Endodermal cell (in vitro differentiated cells): ENCODE measurements around the gene MLLT3. TPM values are rescaled to one million over a fixed set of nuclear protein-coding genes. Genes with fewer than 3 reads are reported as not detected.

Source experiments
- DNase-seq: peaks from one replicate; pipeline ENCODE4 v3.0.0-alpha.2; 2017
- H3K27ac ChIP-seq: 2 replicates; pipeline ENCODE4 v1.5.1; 2013; ENCODE audit warnings: mild to moderate bottlenecking, low read depth, low read length, moderate library complexity
- H3K27me3 ChIP-seq: 2 replicates; pipeline ENCODE4 v1.6.1; 2013; ENCODE audit warnings: mild to moderate bottlenecking, low read length, moderate library complexity; ENCODE audit not compliant: insufficient read depth, control insufficient read depth, poor library complexity, severe bottlenecking
- H3K36me3 ChIP-seq: 2 replicates; pipeline ENCODE4 v1.7.0; 2013; ENCODE audit warnings: mild to moderate bottlenecking, low read length, moderate library complexity; ENCODE audit not compliant: control insufficient read depth, insufficient read depth
- H3K4me1 ChIP-seq: one replicate; pipeline ENCODE4 v1.7.0; 2013; ENCODE audit warnings: low read length; ENCODE audit not compliant: control insufficient read depth, insufficient read depth
- H3K4me3 ChIP-seq: 2 replicates; pipeline ENCODE4 v1.5.1; 2013; ENCODE audit warnings: mild to moderate bottlenecking, low read length, moderate library complexity
- H3K9ac ChIP-seq: 2 replicates; pipeline ENCODE4 v1.6.1; 2013; ENCODE audit warnings: mild to moderate bottlenecking, low read length, moderate library complexity; ENCODE audit not compliant: poor library complexity, severe bottlenecking; ENCODE audit errors: extremely low read depth
- H3K9me3 ChIP-seq: 2 replicates; pipeline ENCODE4 v1.6.1; 2013; ENCODE audit warnings: mild to moderate bottlenecking, low read length, moderate library complexity; ENCODE audit not compliant: control insufficient read depth
- H3K27ac Mint-ChIP-seq: 2 replicates; pipeline ENCODE4 v1.8.0; 2020; ENCODE audit warnings: mixed read lengths
- H3K27me3 Mint-ChIP-seq: 2 replicates; pipeline ENCODE4 v1.8.0; 2021; ENCODE audit warnings: mild to moderate bottlenecking, mixed read lengths; ENCODE audit not compliant: insufficient read depth
- H3K36me3 Mint-ChIP-seq: 2 replicates; pipeline ENCODE4 v1.8.0; 2020; ENCODE audit warnings: low read depth, mixed read lengths
- H3K4me1 Mint-ChIP-seq: 2 replicates; pipeline ENCODE4 v1.8.0; 2020; ENCODE audit warnings: mixed read lengths
- H3K4me3 Mint-ChIP-seq: 2 replicates; pipeline ENCODE4 v1.8.0; 2020; ENCODE audit warnings: mild to moderate bottlenecking, moderate library complexity, mixed read lengths
- H3K9me3 Mint-ChIP-seq: 2 replicates; pipeline ENCODE4 v1.8.0; 2020; ENCODE audit warnings: mild to moderate bottlenecking, mixed read lengths
- CTCF ChIP-seq: fragments of 200-600 bp; sonication (generic); conservative IDR thresholded peaks from 2 replicates; pipeline ENCODE4 v1.5.0; 2021; ENCODE audit warnings: antibody characterized with exemption, mild to moderate bottlenecking
- WGBS, 2 experiments: methylation state at CpG; one replicate each; pipeline versions ENCODE4 v1.1.5 to v1.1.7; 2013; ENCODE audit warnings: missing lambda C conversion rate in 2 of 2, mixed read lengths in 1 of 2; ENCODE audit not compliant: insufficient coverage in 1 of 2, insufficient read length in 1 of 2; 5-methylcytosine and 5-hydroxymethylcytosine counted together
- total RNA-seq, 2 donors: library from RNA; stranded (reverse); fragmentation: NEBNext Ultra II Directional in 1 of 2; extraction: Animal tissue kit (Norgen Biotek cat#: 25700) in 1 of 2; gene quantifications; 2 replicates in 1 of 2; 3 replicates in 1 of 2; pipeline ENCODE4 v1.2.1, GENCODE V29; 2021

Gene MLLT3
- total RNA-seq, 2 donors from 2014 or later: 5.5 to 12.2 TPM

GRCh38 chr9:20476912-20477521 is 145.3 kb downstream of the MLLT3 start:
- Mint-ChIP-seq H3K4me1 (peaks cover 14% of the 10 kb centered on the region), H3K9me3 (no peaks in the 10 kb centered on the region), H3K27me3 (no peaks in the 10 kb centered on the region), H3K27ac (no peak overlapping the region), H3K4me3 (no peak overlapping the region), H3K36me3 (no peaks in the 10 kb centered on the region)
- H3K36me3 ChIP-seq: no peaks in the 10 kb centered on the region
- H3K9me3 ChIP-seq: no peaks in the 10 kb centered on the region
- H3K27me3 ChIP-seq: no peaks in the 10 kb centered on the region
- no peak for TF ChIP-seq CTCF
- no peaks in the 10 kb centered on the region for H3K4me1 ChIP-seq
- WGBS, 2 experiments: 78 to 88% methylated on average over 2 of the region's 2 CpGs
- H3K4me3 ChIP-seq: no peak overlapping the region
- no peak for DNase-seq
- no peak overlapping the region for H3K27ac ChIP-seq
- H3K9ac ChIP-seq: no peak overlapping the region

DNA sequence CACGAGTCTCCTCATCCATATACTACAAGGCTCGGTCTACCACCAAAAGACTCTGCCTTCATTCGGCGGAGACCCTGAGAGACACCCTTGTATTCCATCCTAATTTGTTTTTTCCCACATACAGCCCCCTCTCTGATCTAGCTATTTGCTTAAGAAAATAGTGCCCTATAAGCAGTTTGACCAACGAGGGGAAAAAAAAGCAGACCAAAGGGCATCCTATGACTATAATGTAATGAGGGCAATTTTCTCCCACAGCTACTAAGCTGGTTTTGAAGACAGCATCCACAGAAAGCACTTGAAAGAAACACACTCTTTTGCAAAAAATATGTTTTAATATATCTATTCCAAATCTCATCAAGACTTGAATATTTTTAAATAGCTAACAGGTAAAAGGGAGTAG is 147.8 kb downstream of the MLLT3 start:
- Mint-ChIP-seq H3K27me3 (no peaks in the 10 kb centered on the region), H3K27ac (no peak overlapping the region), H3K4me3 (no peak overlapping the region), H3K36me3 (no peaks in the 10 kb centered on the region), H3K9me3 (no peaks in the 10 kb centered on the region), H3K4me1 (peaks cover 14% of the 10 kb centered on the region)
- TF ChIP-seq CTCF: no peak
- H3K4me1 ChIP-seq: no peaks in the 10 kb centered on the region
- WGBS, 2 experiments: 93 to 95% methylated on average over 4 to 5 of the region's 5 CpGs
- no peaks in the 10 kb centered on the region for H3K27me3 ChIP-seq
- peaks cover under 1% of the 10 kb centered on the region for H3K9me3 ChIP-seq
- H3K27ac ChIP-seq: no peak overlapping the region
- H3K9ac ChIP-seq: no peak overlapping the region
- no peaks in the 10 kb centered on the region for H3K36me3 ChIP-seq
- H3K4me3 ChIP-seq: no peak overlapping the region
- DNase-seq: no peak

DNA sequence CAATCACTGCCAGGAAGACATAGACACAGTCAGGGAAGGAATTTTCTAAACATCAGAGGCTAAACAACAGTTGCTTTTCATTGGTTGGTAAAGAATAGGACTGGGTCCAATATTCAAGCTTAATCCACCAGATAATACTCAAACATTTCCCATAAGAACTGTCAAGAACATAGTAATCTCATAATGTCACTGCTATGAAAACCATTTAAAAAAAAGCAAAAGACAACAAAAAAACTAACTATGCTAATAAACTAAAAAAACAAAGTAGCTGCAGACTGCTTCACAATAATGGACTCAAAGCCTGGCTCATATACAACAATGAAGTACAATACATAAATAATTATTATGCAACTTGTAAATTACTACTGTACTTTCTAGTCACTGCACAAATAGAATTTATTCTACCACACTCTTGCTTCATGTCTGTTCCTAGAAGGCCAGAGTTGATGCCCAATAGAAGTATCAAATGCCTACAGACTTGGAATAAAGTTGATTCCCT is 148.7 kb downstream of the MLLT3 start:
- H3K9me3 ChIP-seq: peaks cover 8% of the 10 kb centered on the region
- TF ChIP-seq CTCF: no peak
- no peaks in the 10 kb centered on the region for H3K4me1 ChIP-seq
- H3K36me3 ChIP-seq: no peaks in the 10 kb centered on the region
- Mint-ChIP-seq H3K27ac (no peak overlapping the region), H3K36me3 (no peaks in the 10 kb centered on the region), H3K9me3 (no peaks in the 10 kb centered on the region), H3K4me1 (peaks cover 11% of the 10 kb centered on the region), H3K27me3 (no peaks in the 10 kb centered on the region), H3K4me3 (no peak overlapping the region)
- no peak for DNase-seq
- H3K9ac ChIP-seq: no peak overlapping the region
- H3K4me3 ChIP-seq: no peak overlapping the region
- H3K27me3 ChIP-seq: no peaks in the 10 kb centered on the region
- no peak overlapping the region for H3K27ac ChIP-seq
